Neural cell (in vitro differentiated cells): ENCODE measurements around the gene ADGRG6. TPM values are rescaled to one million over a fixed set of nuclear protein-coding genes. Genes with fewer than 3 reads are reported as not detected.

Experiments used
- H2AFZ ChIP-seq: fragments of 200-600, 300-800 bp; sonication (generic), shearing (Covaris generic); 2 replicates; pipeline ENCODE4 v1.6.0; 2014; ENCODE audit warnings: low read depth, mild to moderate bottlenecking, antibody characterized with exemption, low read length, moderate library complexity
- H3F3A ChIP-seq: fragments of 200-600 bp; shearing (Covaris generic); 2 replicates; pipeline ENCODE4 v1.6.1; 2016; ENCODE audit warnings: mild to moderate bottlenecking, moderate library complexity, mixed read lengths, antibody characterized with exemption, low read length; ENCODE audit not compliant: insufficient read depth, poor library complexity, severe bottlenecking
- H3K27ac ChIP-seq: fragments of 200-600, 300-800 bp; sonication (generic), shearing (Covaris generic); 2 replicates; pipeline ENCODE4 v1.5.1; 2014; ENCODE audit warnings: mild to moderate bottlenecking, low read length, moderate library complexity
- H3K27me3 ChIP-seq: fragments of 300-800, 200-600 bp; sonication (generic), shearing (Covaris generic); 2 replicates; pipeline ENCODE4 v1.6.0; 2014; ENCODE audit warnings: mild to moderate bottlenecking, low read depth, low read length, moderate library complexity; ENCODE audit not compliant: insufficient read depth
- H3K36me3 ChIP-seq: fragments of 300-800, 200-600 bp; sonication (generic), shearing (Covaris generic); 2 replicates; pipeline ENCODE4 v1.5.1; 2014; ENCODE audit warnings: mild to moderate bottlenecking, antibody characterized with exemption, low read length, moderate library complexity; ENCODE audit not compliant: insufficient read depth
- H3K4me2 ChIP-seq: fragments of 300-800, 200-600 bp; sonication (generic), shearing (Covaris generic); 2 replicates; pipeline ENCODE4 v1.6.0; 2014; ENCODE audit warnings: mild to moderate bottlenecking, low read length
- H3K4me3 ChIP-seq: fragments of 300-800, 200-600 bp; sonication (generic), shearing (Covaris generic); 2 replicates; pipeline ENCODE4 v1.5.1; 2014; ENCODE audit warnings: mild to moderate bottlenecking, low read length, moderate library complexity
- H3K79me2 ChIP-seq: fragments of 200-600 bp; shearing (Covaris generic); replicated peaks from 2 replicates; pipeline ENCODE4 v1.6.0; 2014; ENCODE audit warnings: mild to moderate bottlenecking, low read length, moderate library complexity; ENCODE audit not compliant: insufficient read depth
- H3K9ac ChIP-seq: fragments of 300-800, 200-600 bp; sonication (generic), shearing (Covaris generic); 2 replicates; pipeline ENCODE4 v1.6.1; 2016; ENCODE audit warnings: mild to moderate bottlenecking, low read length, mixed read lengths
- H3K9me2 ChIP-seq: fragments of 200-600 bp; shearing (Covaris generic); 2 replicates; pipeline ENCODE4 v1.6.1; 2016; ENCODE audit warnings: mild to moderate bottlenecking, low read length, mixed read lengths; ENCODE audit not compliant: insufficient read depth
- H3K9me3 ChIP-seq: fragments of 200-600, 300-800 bp; sonication (generic), shearing (Covaris generic); 2 replicates; pipeline ENCODE4 v1.6.1; 2016; ENCODE audit warnings: mild to moderate bottlenecking, mixed run types, low read length, moderate library complexity, mixed read lengths
- H4K20me1 ChIP-seq: fragments of 200-600 bp; shearing (Covaris generic); 2 replicates; pipeline ENCODE4 v1.6.1; 2016; ENCODE audit warnings: mild to moderate bottlenecking, mixed run types; ENCODE audit not compliant: insufficient read depth
- EP300 ChIP-seq: fragments of 450-650 bp; conservative IDR thresholded peaks from 2 replicates; pipeline ENCODE4 v1.6.1; 2014; ENCODE audit warnings: antibody characterized with exemption, mild to moderate bottlenecking, moderate library complexity; ENCODE audit not compliant: poor library complexity, severe bottlenecking
- EZH2 ChIP-seq: fragments of 200-600, 300-800 bp; shearing (Covaris generic), sonication (generic); IDR thresholded peaks from 2 replicates; pipeline ENCODE4 v1.6.1; 2014; ENCODE audit warnings: antibody characterized with exemption, low read length, borderline replicate concordance, mild to moderate bottlenecking; ENCODE audit not compliant: insufficient read depth, poor library complexity, severe bottlenecking
- MXI1 ChIP-seq: fragments of 450-650 bp; conservative IDR thresholded peaks from 2 replicates; pipeline ENCODE4 v1.6.1; 2014; ENCODE audit warnings: antibody characterized with exemption, mild to moderate bottlenecking; ENCODE audit not compliant: poor library complexity, severe bottlenecking
- RAD21 ChIP-seq: fragments of 450-650 bp; conservative IDR thresholded peaks from 2 replicates; pipeline ENCODE4 v1.6.1; 2014; ENCODE audit warnings: antibody characterized with exemption, mild to moderate bottlenecking, moderate library complexity
- SMC3 ChIP-seq: fragments of 450-650 bp; conservative IDR thresholded peaks from 2 replicates; pipeline ENCODE4 v1.6.1; 2014; ENCODE audit warnings: antibody characterized with exemption, mild to moderate bottlenecking, moderate library complexity; ENCODE audit not compliant: poor library complexity
- TAF1 ChIP-seq: IDR thresholded peaks from 2 replicates; pipeline ENCODE4 v1.6.1; 2012; ENCODE audit warnings: low read depth
- polyA plus RNA-seq: library from polyadenylated mRNA; depleted of rRNA; stranded (reverse); fragments of >200 nt; gene quantifications from 2 replicates; pipeline ENCODE4 v1.2.3, GENCODE V29; 2014
- TF ChIP-seq, protein P1 (sequence below): IDR thresholded peaks from 2 replicates; pipeline ENCODE4 v1.6.1; 2012; ENCODE audit warnings: borderline replicate concordance
- TF ChIP-seq, protein P2 (sequence below): fragments of 450-650 bp; IDR thresholded peaks from 2 replicates; pipeline ENCODE4 v1.5.1; 2014; ENCODE audit warnings: antibody characterized with exemption, mild to moderate bottlenecking, moderate library complexity; ENCODE audit not compliant: poor library complexity, severe bottlenecking

The ADGRG6 gene
- polyA plus RNA-seq, 1 donor from 2014 or later: 0.37 TPM

DNA sequence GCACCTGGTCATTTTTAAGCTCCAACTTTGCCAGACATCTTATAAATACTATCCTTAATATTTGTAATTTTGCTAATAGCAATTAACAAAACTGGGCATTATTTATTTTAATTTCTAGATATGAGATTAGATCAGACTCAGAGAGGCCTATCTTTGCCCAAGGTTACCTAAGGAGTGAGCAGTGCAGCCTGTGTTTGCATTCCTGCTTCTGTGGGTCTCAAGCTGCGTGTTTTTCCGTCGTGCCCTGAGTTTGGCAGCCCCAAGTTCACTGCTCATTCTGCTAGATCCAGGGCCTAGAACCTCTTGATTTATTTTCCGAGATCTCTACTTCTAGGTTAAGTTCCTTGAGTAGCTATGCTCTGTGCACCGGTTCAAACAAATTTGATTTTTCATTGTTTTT is 11.0 kb upstream of the ADGRG6 start:
- Histone ChIP-seq H4K20me1 (no peaks in the 10 kb centered on the region), H3K9me2 (no peaks in the 10 kb centered on the region), H2AFZ (no peak overlapping the region), H3K4me3 (no peak overlapping the region), H3K27ac (no peak overlapping the region), H3K4me2 (no peak overlapping the region), H3K36me3 (no peaks in the 10 kb centered on the region), H3K9me3 (no peaks in the 10 kb centered on the region), H3K79me2 (no peaks in the 10 kb centered on the region), H3K9ac (no peak overlapping the region), H3K27me3 (no peaks in the 10 kb centered on the region), H3F3A (no peaks in the 10 kb centered on the region)
- TF ChIP-seq RAD21 (no peak), EZH2 (no peak)

DNA sequence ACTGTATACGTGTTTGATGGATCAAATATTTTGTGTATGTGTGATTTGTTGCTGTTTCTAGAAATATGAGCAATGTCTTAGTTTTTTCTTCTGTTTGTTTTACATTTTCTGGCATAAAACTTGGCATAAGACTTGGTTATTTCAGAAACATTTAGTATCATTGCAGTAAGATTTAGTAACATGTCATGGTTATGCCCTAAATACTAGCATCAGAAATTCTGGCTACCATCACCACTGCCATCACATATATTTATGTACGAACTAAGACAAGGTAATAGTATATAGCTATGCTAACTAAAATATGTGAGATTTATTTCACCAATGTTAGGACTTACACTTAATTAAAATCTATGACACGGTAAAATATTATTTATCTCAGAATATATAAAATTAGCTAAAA is 10.3 kb upstream of the ADGRG6 start:
- TF ChIP-seq MXI1 (no peak), EZH2 (no peak), EP300 (no peak), SMC3 (no peak), TAF1 (no peak), RAD21 (no peak)
- TF ChIP-seq, protein P1, sequence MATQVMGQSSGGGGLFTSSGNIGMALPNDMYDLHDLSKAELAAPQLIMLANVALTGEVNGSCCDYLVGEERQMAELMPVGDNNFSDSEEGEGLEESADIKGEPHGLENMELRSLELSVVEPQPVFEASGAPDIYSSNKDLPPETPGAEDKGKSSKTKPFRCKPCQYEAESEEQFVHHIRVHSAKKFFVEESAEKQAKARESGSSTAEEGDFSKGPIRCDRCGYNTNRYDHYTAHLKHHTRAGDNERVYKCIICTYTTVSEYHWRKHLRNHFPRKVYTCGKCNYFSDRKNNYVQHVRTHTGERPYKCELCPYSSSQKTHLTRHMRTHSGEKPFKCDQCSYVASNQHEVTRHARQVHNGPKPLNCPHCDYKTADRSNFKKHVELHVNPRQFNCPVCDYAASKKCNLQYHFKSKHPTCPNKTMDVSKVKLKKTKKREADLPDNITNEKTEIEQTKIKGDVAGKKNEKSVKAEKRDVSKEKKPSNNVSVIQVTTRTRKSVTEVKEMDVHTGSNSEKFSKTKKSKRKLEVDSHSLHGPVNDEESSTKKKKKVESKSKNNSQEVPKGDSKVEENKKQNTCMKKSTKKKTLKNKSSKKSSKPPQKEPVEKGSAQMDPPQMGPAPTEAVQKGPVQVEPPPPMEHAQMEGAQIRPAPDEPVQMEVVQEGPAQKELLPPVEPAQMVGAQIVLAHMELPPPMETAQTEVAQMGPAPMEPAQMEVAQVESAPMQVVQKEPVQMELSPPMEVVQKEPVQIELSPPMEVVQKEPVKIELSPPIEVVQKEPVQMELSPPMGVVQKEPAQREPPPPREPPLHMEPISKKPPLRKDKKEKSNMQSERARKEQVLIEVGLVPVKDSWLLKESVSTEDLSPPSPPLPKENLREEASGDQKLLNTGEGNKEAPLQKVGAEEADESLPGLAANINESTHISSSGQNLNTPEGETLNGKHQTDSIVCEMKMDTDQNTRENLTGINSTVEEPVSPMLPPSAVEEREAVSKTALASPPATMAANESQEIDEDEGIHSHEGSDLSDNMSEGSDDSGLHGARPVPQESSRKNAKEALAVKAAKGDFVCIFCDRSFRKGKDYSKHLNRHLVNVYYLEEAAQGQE: no peak
- TF ChIP-seq, protein P2, sequence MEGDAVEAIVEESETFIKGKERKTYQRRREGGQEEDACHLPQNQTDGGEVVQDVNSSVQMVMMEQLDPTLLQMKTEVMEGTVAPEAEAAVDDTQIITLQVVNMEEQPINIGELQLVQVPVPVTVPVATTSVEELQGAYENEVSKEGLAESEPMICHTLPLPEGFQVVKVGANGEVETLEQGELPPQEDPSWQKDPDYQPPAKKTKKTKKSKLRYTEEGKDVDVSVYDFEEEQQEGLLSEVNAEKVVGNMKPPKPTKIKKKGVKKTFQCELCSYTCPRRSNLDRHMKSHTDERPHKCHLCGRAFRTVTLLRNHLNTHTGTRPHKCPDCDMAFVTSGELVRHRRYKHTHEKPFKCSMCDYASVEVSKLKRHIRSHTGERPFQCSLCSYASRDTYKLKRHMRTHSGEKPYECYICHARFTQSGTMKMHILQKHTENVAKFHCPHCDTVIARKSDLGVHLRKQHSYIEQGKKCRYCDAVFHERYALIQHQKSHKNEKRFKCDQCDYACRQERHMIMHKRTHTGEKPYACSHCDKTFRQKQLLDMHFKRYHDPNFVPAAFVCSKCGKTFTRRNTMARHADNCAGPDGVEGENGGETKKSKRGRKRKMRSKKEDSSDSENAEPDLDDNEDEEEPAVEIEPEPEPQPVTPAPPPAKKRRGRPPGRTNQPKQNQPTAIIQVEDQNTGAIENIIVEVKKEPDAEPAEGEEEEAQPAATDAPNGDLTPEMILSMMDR: no peak
- no peaks in the 10 kb centered on the region for H3F3A ChIP-seq
- no peaks in the 10 kb centered on the region for H3K27me3 ChIP-seq
- no peaks in the 10 kb centered on the region for H3K9me3 ChIP-seq
- H3K4me3 ChIP-seq: no peak overlapping the region
- H2AFZ ChIP-seq: no peak overlapping the region
- H3K9me2 ChIP-seq: no peaks in the 10 kb centered on the region
- no peak overlapping the region for H3K4me2 ChIP-seq
- H3K79me2 ChIP-seq: no peaks in the 10 kb centered on the region
- H3K36me3 ChIP-seq: no peaks in the 10 kb centered on the region
- H3K27ac ChIP-seq: no peak overlapping the region
- H4K20me1 ChIP-seq: no peaks in the 10 kb centered on the region
- no peak overlapping the region for H3K9ac ChIP-seq
